Heart left ventricle (tissue), 13 donors: ENCODE measurements around the gene PARD3B.

Experiments
- POLR2A ChIP-seq, 2 donors: fragments of 450-650 bp; IDR thresholded peaks; one replicate each; pipeline ENCODE4 v1.6.1; 2017; ENCODE audit warnings: antibody characterized with exemption in 2 of 2, mild to moderate bottlenecking in 2 of 2, moderate library complexity in 2 of 2
- TF ChIP-seq, protein P1 (sequence below), 12 donors: fragments of 200-600 bp; sonication (generic) in 4 of 12; IDR thresholded peaks; one replicate each; pipeline versions ENCODE4 v1.5.0 to v1.8.0; 2018 to 2022; ENCODE audit warnings: antibody characterized with exemption in 12 of 12, mild to moderate bottlenecking in 5 of 12
- donor health status: ischemic (EF 13 %, LVEDD 7.1; RV severe dilation, severe dysfunction).
- donor health status: DM: no; HTN: yes; CAD: no.
- donor health status: DM: no; HTN: no; CAD: no.
- donor health status: ischemic (EF 25% LVEDD 6.9; RV normal size, moderate dysfunction).
- donor health status: ischemic (EF 25% LVEDD 5.7; RV mildly dilated, moderate dysfunction).
- donor health status: ischemic (EF 35%, LVEDD 5.7; RV mildly dilated, moderate dysfunction).
- donor health status: nonischemic (EF 11% LVEDD 7.7; RV severe dilation, severe dysfunction).
- donor health status: DM: yes; HTN: yes; CAD: no.
- donor health status: PGD.
- donor health status: ischemic (EF 29% LVEDD 5.4; RV normal size, mild dysfunction).
- donor health status: nonischemic (EF 23%, LVEDD 6.1; RV moderate dilation, normal function).

DNA sequence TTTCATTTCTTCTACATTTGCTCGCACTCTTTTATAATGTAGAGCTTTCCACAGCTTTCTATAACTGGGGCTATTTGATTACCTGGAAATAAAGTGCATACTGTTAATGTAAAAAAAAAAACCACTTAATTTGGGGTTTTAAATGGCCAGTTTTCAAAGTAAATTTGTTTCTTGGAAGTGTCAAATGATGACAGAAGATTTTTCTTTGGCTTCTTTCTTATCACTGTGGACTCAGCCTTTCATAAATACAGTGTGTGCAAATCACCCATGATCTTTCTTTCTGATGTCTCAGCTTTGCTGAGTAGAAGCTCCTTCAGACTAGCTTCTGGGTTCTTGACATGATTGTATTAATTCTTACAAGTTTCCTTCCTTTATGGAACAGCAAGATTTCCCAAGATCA, 525.6 kb downstream of the PARD3B start:
- TF ChIP-seq, protein P1, sequence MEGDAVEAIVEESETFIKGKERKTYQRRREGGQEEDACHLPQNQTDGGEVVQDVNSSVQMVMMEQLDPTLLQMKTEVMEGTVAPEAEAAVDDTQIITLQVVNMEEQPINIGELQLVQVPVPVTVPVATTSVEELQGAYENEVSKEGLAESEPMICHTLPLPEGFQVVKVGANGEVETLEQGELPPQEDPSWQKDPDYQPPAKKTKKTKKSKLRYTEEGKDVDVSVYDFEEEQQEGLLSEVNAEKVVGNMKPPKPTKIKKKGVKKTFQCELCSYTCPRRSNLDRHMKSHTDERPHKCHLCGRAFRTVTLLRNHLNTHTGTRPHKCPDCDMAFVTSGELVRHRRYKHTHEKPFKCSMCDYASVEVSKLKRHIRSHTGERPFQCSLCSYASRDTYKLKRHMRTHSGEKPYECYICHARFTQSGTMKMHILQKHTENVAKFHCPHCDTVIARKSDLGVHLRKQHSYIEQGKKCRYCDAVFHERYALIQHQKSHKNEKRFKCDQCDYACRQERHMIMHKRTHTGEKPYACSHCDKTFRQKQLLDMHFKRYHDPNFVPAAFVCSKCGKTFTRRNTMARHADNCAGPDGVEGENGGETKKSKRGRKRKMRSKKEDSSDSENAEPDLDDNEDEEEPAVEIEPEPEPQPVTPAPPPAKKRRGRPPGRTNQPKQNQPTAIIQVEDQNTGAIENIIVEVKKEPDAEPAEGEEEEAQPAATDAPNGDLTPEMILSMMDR (IDR thresholded peaks at IDR 0.05) = no peak
- TF ChIP-seq POLR2A (IDR thresholded peaks at IDR 0.05) = no peak
